ENCODE measurements around the gene GRK5. TPM values are rescaled to one million over a fixed set of nuclear protein-coding genes. Genes with fewer than 3 reads are reported as not detected.

GRK5 gene
- total and polyA plus RNA-seq, 2 donors from 2014 or later = 7.3 to 18.7 TPM

DNA sequence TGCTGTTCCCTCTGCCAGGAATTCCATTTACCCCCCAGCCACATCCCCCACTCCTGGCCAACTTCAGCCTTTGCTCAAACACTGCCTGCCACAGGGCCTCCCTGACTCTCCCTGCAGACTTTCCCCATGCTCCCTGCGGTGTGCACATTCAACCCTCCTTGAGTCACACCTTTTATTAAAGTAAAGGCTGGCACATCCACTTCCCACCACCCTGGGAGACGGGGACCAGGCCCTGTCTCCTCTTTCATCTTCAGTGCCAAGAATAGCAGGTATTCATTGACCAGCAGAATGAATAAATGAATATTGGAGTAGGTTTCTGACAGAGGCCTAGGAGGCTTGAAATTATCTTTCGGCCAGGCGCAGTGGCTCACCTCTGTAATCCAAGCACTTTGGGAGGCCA, 91.4 kb downstream of the GRK5 start:
- H3K36me3 ChIP-seq (ENCODE audit: control insufficient read depth in 2 of 3, insufficient read depth in 3 of 3, low read length in 3 of 3) = no peaks in the 10 kb centered on the region
- DNase-seq (no peak), FAIRE-seq (no peak)
- peaks cover 0 to 4% (median 0%) of the 10 kb centered on the region in 3 donors for H3K9me3 ChIP-seq (ENCODE audit: control insufficient read depth in 2 of 3, insufficient read depth in 1 of 3, low read length in 3 of 3)
- TF ChIP-seq CTCF (IDR thresholded peaks at IDR 0.05; ENCODE audit: borderline replicate concordance, extremely low read depth, insufficient read depth) = no peak
- no peak overlapping the region for H3K27ac ChIP-seq (ENCODE audit: low read depth in 2 of 2, low read length in 2 of 2)
- no peak overlapping the region for H3K4me3 ChIP-seq (ENCODE audit: low read length in 3 of 3)
- H3K9ac ChIP-seq (ENCODE audit: low read length in 3 of 3) = no peak overlapping the region
- no peaks in the 10 kb centered on the region for H3K4me1 ChIP-seq (ENCODE audit: control insufficient read depth in 2 of 3, insufficient read depth in 2 of 3, low read depth in 1 of 3, low read length in 3 of 3)
- intact Hi-C loops (cut with DNase I) = no loop called here
- no peaks in the 10 kb centered on the region for H3K27me3 ChIP-seq (ENCODE audit: control insufficient read depth, insufficient read depth, low read length)

DNA sequence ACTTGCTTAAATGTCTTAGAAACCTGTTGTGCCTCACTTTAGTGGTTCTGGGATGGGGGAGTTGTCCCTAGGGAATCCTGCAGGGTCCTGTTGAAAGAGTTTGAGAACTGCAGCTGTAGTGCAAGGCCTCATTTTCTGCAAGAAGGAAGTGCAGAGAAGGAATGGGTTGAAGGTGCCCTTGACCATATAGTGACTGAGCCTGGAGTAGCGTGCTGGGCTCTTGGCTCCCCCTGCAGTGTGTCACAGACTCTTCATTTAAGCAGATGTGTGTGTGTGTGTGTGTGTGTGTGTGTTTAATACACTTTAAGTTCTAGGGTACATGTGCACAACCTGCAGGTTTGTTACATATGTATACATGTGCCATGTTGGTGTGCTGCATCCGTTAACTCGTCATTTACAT, 92.2 kb downstream of the GRK5 start:
- intact Hi-C loops (cut with DNase I) = no loop called here
- Histone ChIP-seq H3K4me3 (ENCODE audit: low read length in 3 of 3) (no peak overlapping the region), H3K36me3 (ENCODE audit: control insufficient read depth in 2 of 3, insufficient read depth in 3 of 3, low read length in 3 of 3) (no peaks in the 10 kb centered on the region), H3K9ac (ENCODE audit: low read length in 3 of 3) (no peak overlapping the region), H3K9me3 (ENCODE audit: control insufficient read depth in 2 of 3, insufficient read depth in 1 of 3, low read length in 3 of 3) (peaks cover 0 to 4% (median 0%) of the 10 kb centered on the region in 3 donors), H3K27ac (ENCODE audit: low read depth in 2 of 2, low read length in 2 of 2) (no peak overlapping the region), H3K27me3 (ENCODE audit: control insufficient read depth, insufficient read depth, low read length) (no peaks in the 10 kb centered on the region), H3K4me1 (ENCODE audit: control insufficient read depth in 2 of 3, insufficient read depth in 2 of 3, low read depth in 1 of 3, low read length in 3 of 3) (no peaks in the 10 kb centered on the region)
- no peak for TF ChIP-seq CTCF (IDR thresholded peaks at IDR 0.05; ENCODE audit: borderline replicate concordance, extremely low read depth, insufficient read depth)
- DNase-seq = no peak
- FAIRE-seq = no peak

DNA sequence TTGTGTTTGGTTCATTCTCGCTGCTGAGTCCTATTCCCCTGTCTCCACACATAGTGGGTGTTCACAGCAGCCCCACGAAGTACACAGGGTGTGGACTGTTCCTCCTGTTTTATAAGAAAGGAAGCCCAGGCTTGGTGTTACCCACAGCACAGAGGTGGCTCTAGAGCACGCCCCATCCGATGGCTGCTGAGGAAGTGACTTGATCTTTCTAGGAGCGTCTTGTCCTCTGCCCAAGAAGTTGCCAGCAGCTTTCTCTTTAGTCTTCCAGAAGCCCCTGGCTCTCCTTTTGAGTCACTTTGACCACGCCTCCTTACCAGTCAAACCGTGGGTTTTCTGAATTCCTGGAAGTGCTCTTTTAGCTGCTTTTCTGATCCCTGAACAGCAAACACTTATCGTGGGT, 94.0 kb downstream of the GRK5 start:
- no peak overlapping the region for H3K9ac ChIP-seq (ENCODE audit: low read length in 3 of 3)
- H3K27me3 ChIP-seq (ENCODE audit: control insufficient read depth, insufficient read depth, low read length) = no peaks in the 10 kb centered on the region
- no peak for TF ChIP-seq CTCF (IDR thresholded peaks at IDR 0.05; ENCODE audit: borderline replicate concordance, extremely low read depth, insufficient read depth)
- no peak for FAIRE-seq
- intact Hi-C loops (cut with DNase I) = no loop called here
- no peaks in the 10 kb centered on the region for H3K36me3 ChIP-seq (ENCODE audit: control insufficient read depth in 2 of 3, insufficient read depth in 3 of 3, low read length in 3 of 3)
- no peak overlapping the region for H3K4me3 ChIP-seq (ENCODE audit: low read length in 3 of 3)
- H3K27ac ChIP-seq (ENCODE audit: low read depth in 2 of 2, low read length in 2 of 2) = peak overlapping the region; percentile 47 to 73
- no peak for DNase-seq
- H3K9me3 ChIP-seq (ENCODE audit: control insufficient read depth in 2 of 3, insufficient read depth in 1 of 3, low read length in 3 of 3) = peaks cover 0 to 4% (median 0%) of the 10 kb centered on the region in 3 donors
- H3K4me1 ChIP-seq (ENCODE audit: control insufficient read depth in 2 of 3, insufficient read depth in 2 of 3, low read depth in 1 of 3, low read length in 3 of 3) = no peaks in the 10 kb centered on the region

- Histone ChIP-seq H3K27me3 (ENCODE audit: control insufficient read depth, insufficient read depth, low read length) (no peaks in the 10 kb centered on the region), H3K4me3 (ENCODE audit: low read length in 3 of 3) (no peak overlapping the region), H3K36me3 (ENCODE audit: control insufficient read depth in 2 of 3, insufficient read depth in 3 of 3, low read length in 3 of 3) (no peaks in the 10 kb centered on the region), H3K9ac (ENCODE audit: low read length in 3 of 3) (no peak overlapping the region), H3K9me3 (ENCODE audit: control insufficient read depth in 2 of 3, insufficient read depth in 1 of 3, low read length in 3 of 3) (peaks cover 0 to 4% (median 0%) of the 10 kb centered on the region in 3 donors), H3K27ac (ENCODE audit: low read depth in 2 of 2, low read length in 2 of 2) (no peak overlapping the region), H3K4me1 (ENCODE audit: control insufficient read depth in 2 of 3, insufficient read depth in 2 of 3, low read depth in 1 of 3, low read length in 3 of 3) (no peaks in the 10 kb centered on the region)
- FAIRE-seq (no peak), DNase-seq (no peak)
- no peak for TF ChIP-seq CTCF (IDR thresholded peaks at IDR 0.05; ENCODE audit: borderline replicate concordance, extremely low read depth, insufficient read depth)
- intact Hi-C loops (cut with DNase I) = no loop called here
Observed at GRCh38 chr10:119302172-119302571, 94.8 kb downstream of the GRK5 start.
